HEK293T (cell line): ENCODE measurements around the gene PTX4.

ENCODE experiments used
- CTCF ChIA-PET: fragments of 350-600 bp; formaldehyde crosslinking; extraction: SDS; loops from one replicate; lab custom pipeline; 2021; ENCODE audit warnings: antibody characterized with exemption, inconsistent platforms; lab: Yijun Ruan, JAX
- POLR2A ChIA-PET: fragments of 350-600 bp; formaldehyde crosslinking; extraction: SDS; loops from one replicate; lab custom pipeline; 2020; ENCODE audit warnings: antibody characterized with exemption, inconsistent platforms; lab: Yijun Ruan, JAX
- DNase-seq: peaks from one replicate; pipeline ENCODE4 v3.0.0; 2012; ENCODE audit warnings: mixed read lengths; ENCODE audit errors: extremely low spot score
- ARNT ChIP-seq: fragments of 450-650 bp; IDR thresholded peaks from 2 replicates; pipeline ENCODE4 v1.6.1; 2017; ENCODE audit warnings: mild to moderate bottlenecking
- BHLHE40 ChIP-seq: fragments of 450-650 bp; IDR thresholded peaks from 2 replicates; pipeline ENCODE4 v1.6.1; 2016; ENCODE audit warnings: mild to moderate bottlenecking, moderate library complexity, borderline replicate concordance
- CTBP1 ChIP-seq: fragments of 450-650 bp; IDR thresholded peaks from 2 replicates; pipeline ENCODE4 v1.6.1; 2016; ENCODE audit warnings: borderline replicate concordance
- ELF4 ChIP-seq: fragments of 450-650 bp; IDR thresholded peaks from 2 replicates; pipeline ENCODE4 v1.6.1; 2017; ENCODE audit warnings: antibody characterized with exemption
- FOXA1 ChIP-seq: fragments of 450-650 bp; IDR thresholded peaks from 2 replicates; pipeline ENCODE4 v1.6.1; 2016; ENCODE audit warnings: mild to moderate bottlenecking
- FOXK2 ChIP-seq: fragments of 450-650 bp; IDR thresholded peaks from 2 replicates; pipeline ENCODE4 v1.6.1; 2016; ENCODE audit warnings: mild to moderate bottlenecking
- FOXM1 ChIP-seq: fragments of 450-650 bp; IDR thresholded peaks from 2 replicates; pipeline ENCODE4 v1.6.1; 2017; ENCODE audit warnings: mild to moderate bottlenecking, borderline replicate concordance
- HDGF ChIP-seq: fragments of 450-650 bp; IDR thresholded peaks from 2 replicates; pipeline ENCODE4 v1.6.1; 2017; ENCODE audit warnings: antibody characterized with exemption, borderline replicate concordance
- L3MBTL2 ChIP-seq: fragments of 450-650 bp; conservative IDR thresholded peaks from 2 replicates; pipeline ENCODE4 v1.6.1; 2016; ENCODE audit warnings: mild to moderate bottlenecking
- LEF1 ChIP-seq: fragments of 450-650 bp; IDR thresholded peaks from 2 replicates; pipeline ENCODE4 v1.6.1; 2017; ENCODE audit warnings: mild to moderate bottlenecking, borderline replicate concordance
- NFRKB ChIP-seq: fragments of 450-650 bp; IDR thresholded peaks from 2 replicates; pipeline ENCODE4 v1.6.1; 2016; ENCODE audit warnings: mild to moderate bottlenecking, moderate library complexity
- PKNOX1 ChIP-seq: fragments of 450-650 bp; IDR thresholded peaks from 2 replicates; pipeline ENCODE4 v1.6.1; 2016
- SP1 ChIP-seq: fragments of 450-650 bp; IDR thresholded peaks from 2 replicates; pipeline ENCODE4 v1.6.1; 2017
- SUZ12 ChIP-seq: fragments of 450-650 bp; IDR thresholded peaks from 2 replicates; pipeline ENCODE4 v1.6.1; 2016; ENCODE audit warnings: mild to moderate bottlenecking
- TARDBP ChIP-seq: fragments of 450-650 bp; IDR thresholded peaks from 2 replicates; pipeline ENCODE4 v1.6.1; 2016
- ZNF384 ChIP-seq: fragments of 450-650 bp; IDR thresholded peaks from 2 replicates; pipeline ENCODE4 v1.6.1; 2016

The PTX4 gene

GRCh38 chr16:1461146-1461545 lies 27.6 kb downstream of the PTX4 start:
- CTCF ChIA-PET = no interaction called here
- POLR2A ChIA-PET = no interaction called here
- TF ChIP-seq SP1 (no peak), CTBP1 (no peak), ELF4 (no peak), NFRKB (no peak), PKNOX1 (no peak), HDGF (no peak), LEF1 (no peak), ZNF384 (no peak), TARDBP (no peak), FOXM1 (no peak), ARNT (no peak), FOXK2 (no peak), SUZ12 (no peak), FOXA1 (no peak), L3MBTL2 (no peak)
- no peak for DNase-seq

- ChIA-PET POLR2A (no interaction called here), CTCF (no interaction called here)
- DNase-seq = no peak
- TF ChIP-seq SP1 (no peak), HDGF (no peak), PKNOX1 (no peak), CTBP1 (no peak), BHLHE40 (no peak)
Observed at GRCh38 chr16:1460602-1461138, 28.1 kb downstream of the PTX4 start.

GRCh38 chr16:1459967-1460366 lies 28.8 kb downstream of the PTX4 start:
- no peak for DNase-seq
- POLR2A ChIA-PET = no interaction called here
- CTCF ChIA-PET = no interaction called here
- TF ChIP-seq LEF1 = no peak
- no peak for TF ChIP-seq SUZ12
- TF ChIP-seq HDGF = no peak
- TF ChIP-seq L3MBTL2 = no peak
- no peak for TF ChIP-seq BHLHE40

- DNase-seq = no peak
- TF ChIP-seq CTBP1 = no peak
- TF ChIP-seq LEF1 = no peak
- TF ChIP-seq PKNOX1 = no peak
- no peak for TF ChIP-seq SP1
- TF ChIP-seq HDGF = no peak
- no peak for TF ChIP-seq NFRKB
- no peak for TF ChIP-seq BHLHE40
- no peak for TF ChIP-seq ZNF384
- no peak for TF ChIP-seq FOXK2
- TF ChIP-seq TARDBP = no peak
- no peak for TF ChIP-seq ELF4
- no peak for TF ChIP-seq FOXA1
- TF ChIP-seq ARNT = no peak
- CTCF ChIA-PET = no interaction called here
- POLR2A ChIA-PET = no interaction called here
Observed at GRCh38 chr16:1458977-1459341, 29.8 kb downstream of the PTX4 start.

- POLR2A ChIA-PET = no interaction called here
- no peak for DNase-seq
Observed at GRCh38 chr16:1458336-1458976, 30.3 kb downstream of the PTX4 start.

More at GRCh38 chr16:1458336-1458976, 30.3 kb downstream of the PTX4 start:
- TF ChIP-seq NFRKB (no peak), FOXA1 (no peak), BHLHE40 (no peak), FOXM1 (no peak), PKNOX1 (no peak), ARNT (no peak)
- CTCF ChIA-PET = no interaction called here
